Measurements from ENCODE around the gene PJA2. TPM values are rescaled to one million over a fixed set of nuclear protein-coding genes. Genes with fewer than 3 reads are reported as not detected.

PJA2 gene
- polyA plus RNA-seq, 1 donor from 2014 or later = 142 TPM

DNA sequence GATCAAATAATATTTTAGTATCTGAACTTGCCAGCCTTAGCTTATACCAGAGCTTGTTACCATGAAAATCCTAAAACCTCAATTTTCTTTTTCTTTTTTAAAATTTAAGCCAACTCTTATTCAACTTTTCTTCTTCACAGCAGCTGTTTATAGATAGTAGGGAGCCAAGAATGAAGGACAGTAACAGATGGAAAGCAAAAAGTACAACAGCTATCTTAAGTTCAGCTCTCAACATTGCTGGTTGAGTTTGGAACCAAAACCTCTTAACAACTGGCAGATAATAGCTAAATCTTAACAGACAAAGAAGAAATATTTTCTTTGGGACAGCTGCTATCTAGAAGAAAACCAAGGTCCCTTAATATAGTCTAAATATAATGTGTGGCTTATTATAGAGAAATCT lies 74.7 kb downstream of the PJA2 start:
- Histone ChIP-seq H3K4me3 (ENCODE audit: low read length) (no peak overlapping the region), H3K9me2 (ENCODE audit: insufficient read depth, low read length) (no peaks in the 10 kb centered on the region), H4K20me1 (ENCODE audit: insufficient read depth) (no peaks in the 10 kb centered on the region), H3K9me3 (ENCODE audit: low read length) (no peaks in the 10 kb centered on the region), H3K27ac (ENCODE audit: low read length) (no peak overlapping the region), H3K79me2 (replicated peaks; ENCODE audit: insufficient read depth, low read length) (no peaks in the 10 kb centered on the region), H3K9ac (ENCODE audit: low read length) (no peak overlapping the region), H2AFZ (ENCODE audit: low read depth, low read length) (no peak overlapping the region), H3K4me2 (ENCODE audit: low read length) (no peak overlapping the region), H3K27me3 (ENCODE audit: insufficient read depth, low read depth, low read length) (no peaks in the 10 kb centered on the region), H3F3A (ENCODE audit: insufficient read depth, low read length, poor library complexity, severe bottlenecking) (no peaks in the 10 kb centered on the region), H3K36me3 (ENCODE audit: insufficient read depth, low read length) (no peaks in the 10 kb centered on the region)
- TF ChIP-seq CTCF (IDR thresholded peaks at IDR 0.05; ENCODE audit: poor library complexity, severe bottlenecking) = no peak
- TF ChIP-seq SMC3 (conservative IDR thresholded peaks at IDR 0.05; ENCODE audit: poor library complexity) = no peak
- no peak for TF ChIP-seq REST (IDR thresholded peaks at IDR 0.05; ENCODE audit: borderline replicate concordance)
- no peak for TF ChIP-seq POLR2AphosphoS5 (IDR thresholded peaks at IDR 0.05)
- TF ChIP-seq EZH2 (IDR thresholded peaks at IDR 0.05; ENCODE audit: borderline replicate concordance, insufficient read depth, low read length, poor library complexity, severe bottlenecking) = no peak
- TF ChIP-seq MXI1 (conservative IDR thresholded peaks at IDR 0.05; ENCODE audit: poor library complexity, severe bottlenecking) = no peak
- no peak for TF ChIP-seq RAD21 (conservative IDR thresholded peaks at IDR 0.05)
- TF ChIP-seq TAF1 (IDR thresholded peaks at IDR 0.05; ENCODE audit: low read depth) = no peak
- no peak for TF ChIP-seq EP300 (conservative IDR thresholded peaks at IDR 0.05; ENCODE audit: poor library complexity, severe bottlenecking)

DNA sequence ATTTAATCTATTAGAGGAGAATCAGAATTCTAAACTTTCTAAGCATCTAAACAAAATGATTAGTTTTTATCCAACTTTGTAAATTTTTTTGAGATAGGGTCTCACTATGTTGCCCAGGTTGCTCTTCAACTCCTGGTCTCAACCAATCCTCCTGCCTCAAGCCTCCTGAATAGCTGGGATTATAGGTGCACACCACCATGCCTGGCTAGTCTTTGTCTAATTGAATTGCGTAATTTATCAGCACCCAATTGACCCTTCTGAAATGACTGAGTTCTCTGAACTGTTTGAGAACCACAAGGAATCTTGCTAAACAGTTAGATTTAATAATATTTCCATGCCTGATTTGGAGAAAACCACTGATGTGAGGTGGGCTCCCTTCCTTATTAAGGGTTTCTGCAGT lies 75.7 kb downstream of the PJA2 start:
- TF ChIP-seq EZH2 (IDR thresholded peaks at IDR 0.05; ENCODE audit: borderline replicate concordance, insufficient read depth, low read length, poor library complexity, severe bottlenecking) = no peak
- TF ChIP-seq EP300 (conservative IDR thresholded peaks at IDR 0.05; ENCODE audit: poor library complexity, severe bottlenecking) = no peak
- TF ChIP-seq MXI1 (conservative IDR thresholded peaks at IDR 0.05; ENCODE audit: poor library complexity, severe bottlenecking) = no peak
- no peak for TF ChIP-seq CTCF (IDR thresholded peaks at IDR 0.05; ENCODE audit: poor library complexity, severe bottlenecking)
- TF ChIP-seq POLR2AphosphoS5 (IDR thresholded peaks at IDR 0.05) = no peak
- TF ChIP-seq RAD21 (conservative IDR thresholded peaks at IDR 0.05) = no peak
- TF ChIP-seq SMC3 (conservative IDR thresholded peaks at IDR 0.05; ENCODE audit: poor library complexity) = no peak
- no peak for TF ChIP-seq REST (IDR thresholded peaks at IDR 0.05; ENCODE audit: borderline replicate concordance)
- TF ChIP-seq TAF1 (IDR thresholded peaks at IDR 0.05; ENCODE audit: low read depth) = no peak
- H3K4me3 ChIP-seq (ENCODE audit: low read length) = no peak overlapping the region
- H3K9me3 ChIP-seq (ENCODE audit: low read length) = no peaks in the 10 kb centered on the region
- H3K4me2 ChIP-seq (ENCODE audit: low read length) = no peak overlapping the region
- H2AFZ ChIP-seq (ENCODE audit: low read depth, low read length) = no peak overlapping the region
- no peak overlapping the region for H3K27ac ChIP-seq (ENCODE audit: low read length)
- no peaks in the 10 kb centered on the region for H3K36me3 ChIP-seq (ENCODE audit: insufficient read depth, low read length)
- H3F3A ChIP-seq (ENCODE audit: insufficient read depth, low read length, poor library complexity, severe bottlenecking) = no peaks in the 10 kb centered on the region
- no peak overlapping the region for H3K9ac ChIP-seq (ENCODE audit: low read length)
- no peaks in the 10 kb centered on the region for H3K9me2 ChIP-seq (ENCODE audit: insufficient read depth, low read length)
- H4K20me1 ChIP-seq (ENCODE audit: insufficient read depth) = no peaks in the 10 kb centered on the region
- no peaks in the 10 kb centered on the region for H3K79me2 ChIP-seq (replicated peaks; ENCODE audit: insufficient read depth, low read length)
- H3K27me3 ChIP-seq (ENCODE audit: insufficient read depth, low read depth, low read length) = no peaks in the 10 kb centered on the region
